Lower leg skin (tissue), 4 donors: ENCODE results near the gene EHD4. TPM values are rescaled to one million over a fixed set of nuclear protein-coding genes. Genes with fewer than 3 reads are reported as not detected.

Experiments
- DNase-seq, 2 donors: peaks; one replicate each; pipeline ENCODE4 v3.0.0-alpha.2; 2019; ENCODE audit warnings: low spot score in 2 of 2
- H3K4me3 ChIP-seq: fragments of 200-600 bp; sonication (generic); 2 replicates; pipeline ENCODE4 v1.5.1; 2017; ENCODE audit warnings: mild to moderate bottlenecking, low read depth; ENCODE audit not compliant: poor library complexity, severe bottlenecking
- POLR2A ChIP-seq, 2 donors: fragments of 450-650 bp; IDR thresholded peaks; one replicate each; pipeline ENCODE4 v1.6.1; 2016 to 2017; ENCODE audit warnings: antibody characterized with exemption in 2 of 2, mild to moderate bottlenecking in 1 of 2, moderate library complexity in 1 of 2
- WGBS, 2 donors: methylation state at CpG; one replicate each; pipeline ENCODE4 v1.1.5; 2018; 5-methylcytosine and 5-hydroxymethylcytosine counted together
- intact Hi-C: fragments of 100-400 bp; cut with DNase I; formaldehyde crosslinking; loops from one replicate; pipeline ENCODE4 v1.15.0; 2023; ENCODE audit warnings: low total_unique reads
- total RNA-seq, 4 donors: library from RNA; depleted of rRNA; stranded (reverse); fragments of >200 nt; gene quantifications; one replicate each; pipeline ENCODE4 v1.1.0, GENCODE V29; 2016
- TF ChIP-seq, protein P1 (sequence below), 3 donors: fragments of 450-650 bp; IDR thresholded peaks; one replicate each; pipeline ENCODE4 v1.5.1; 2016; ENCODE audit warnings: antibody characterized with exemption in 3 of 3, mild to moderate bottlenecking in 3 of 3, moderate library complexity in 2 of 3

EHD4 gene
- total RNA-seq, 4 donors from 2014 or later, result 19.6 to 27.3 (median 23.3) TPM

DNA sequence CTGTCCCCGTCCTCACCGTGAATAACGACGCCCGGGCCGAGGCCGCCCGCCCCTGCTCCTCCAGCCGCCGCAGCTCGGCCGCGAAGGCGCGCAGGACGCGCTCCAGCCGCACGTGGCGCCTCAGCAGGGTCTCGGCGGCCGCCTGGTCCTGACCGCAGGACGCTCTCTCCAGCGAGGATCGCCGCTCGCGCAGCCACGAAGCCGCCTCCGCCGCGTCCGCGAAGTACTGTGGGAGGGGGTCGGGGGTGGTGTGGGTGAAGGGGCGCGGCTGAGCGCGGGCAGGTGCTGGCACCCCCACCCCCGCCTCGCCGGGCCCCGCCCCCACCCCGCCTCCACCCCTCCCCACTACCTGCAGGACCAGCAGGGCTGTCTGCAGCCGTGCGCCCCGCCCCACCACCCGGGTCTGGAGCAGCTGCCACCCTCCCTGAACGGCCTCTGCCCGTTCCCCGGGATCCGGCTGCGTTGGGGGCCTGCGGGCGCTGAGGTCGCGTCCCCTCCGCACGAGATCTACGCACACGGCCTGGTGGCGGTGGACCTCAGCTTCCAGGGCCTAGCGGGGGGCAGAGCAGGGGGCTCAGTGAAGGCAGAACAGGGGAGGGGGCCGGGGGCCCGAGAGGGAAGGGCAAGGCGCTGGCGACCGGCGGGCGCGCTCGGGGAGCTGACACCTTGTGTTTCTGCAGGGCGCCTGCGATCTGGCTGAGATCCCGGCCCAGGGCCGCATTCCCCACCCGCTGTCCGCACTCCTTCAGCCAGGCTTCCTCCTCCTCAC is 90.3 kb downstream of the EHD4 start:
- 12 to 16% methylated on average over 15 to 33 of the region's 81 CpGs for WGBS, 2 donors
- H3K4me3 ChIP-seq, result no peak overlapping the region
- no peak for DNase-seq
- intact Hi-C loops, result no loop called here
- TF ChIP-seq, protein P1, sequence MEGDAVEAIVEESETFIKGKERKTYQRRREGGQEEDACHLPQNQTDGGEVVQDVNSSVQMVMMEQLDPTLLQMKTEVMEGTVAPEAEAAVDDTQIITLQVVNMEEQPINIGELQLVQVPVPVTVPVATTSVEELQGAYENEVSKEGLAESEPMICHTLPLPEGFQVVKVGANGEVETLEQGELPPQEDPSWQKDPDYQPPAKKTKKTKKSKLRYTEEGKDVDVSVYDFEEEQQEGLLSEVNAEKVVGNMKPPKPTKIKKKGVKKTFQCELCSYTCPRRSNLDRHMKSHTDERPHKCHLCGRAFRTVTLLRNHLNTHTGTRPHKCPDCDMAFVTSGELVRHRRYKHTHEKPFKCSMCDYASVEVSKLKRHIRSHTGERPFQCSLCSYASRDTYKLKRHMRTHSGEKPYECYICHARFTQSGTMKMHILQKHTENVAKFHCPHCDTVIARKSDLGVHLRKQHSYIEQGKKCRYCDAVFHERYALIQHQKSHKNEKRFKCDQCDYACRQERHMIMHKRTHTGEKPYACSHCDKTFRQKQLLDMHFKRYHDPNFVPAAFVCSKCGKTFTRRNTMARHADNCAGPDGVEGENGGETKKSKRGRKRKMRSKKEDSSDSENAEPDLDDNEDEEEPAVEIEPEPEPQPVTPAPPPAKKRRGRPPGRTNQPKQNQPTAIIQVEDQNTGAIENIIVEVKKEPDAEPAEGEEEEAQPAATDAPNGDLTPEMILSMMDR (IDR thresholded peaks at IDR 0.05), result no peak
- no peak for TF ChIP-seq POLR2A (IDR thresholded peaks at IDR 0.05)

DNA sequence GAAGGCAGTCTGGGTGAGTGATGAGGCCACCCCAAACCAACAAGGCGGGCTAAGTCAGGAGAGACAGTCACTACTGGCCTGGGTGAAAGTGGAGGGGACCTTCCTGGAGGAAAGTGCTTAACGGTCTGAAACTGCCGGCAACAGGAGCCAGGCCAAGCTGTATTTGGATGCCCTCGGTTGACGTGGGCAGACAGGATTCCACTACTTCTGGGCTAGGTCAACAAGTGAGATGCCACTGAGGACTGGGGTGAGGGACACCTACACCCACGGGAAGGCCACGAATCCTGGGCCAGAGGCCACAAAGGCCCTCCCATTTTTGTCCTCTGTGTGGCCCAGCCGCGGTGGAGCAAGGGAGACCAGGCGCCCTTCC is 90.8 kb downstream of the EHD4 start:
- no peak for DNase-seq
- no peak for TF ChIP-seq POLR2A (IDR thresholded peaks at IDR 0.05)
- TF ChIP-seq, protein P1 (IDR thresholded peaks at IDR 0.05), result no peak
- no peak overlapping the region for H3K4me3 ChIP-seq
- intact Hi-C loops, result no loop called here
- WGBS, 2 donors, result 39 to 44% methylated on average over 9 to 10 of the region's 10 CpGs

DNA sequence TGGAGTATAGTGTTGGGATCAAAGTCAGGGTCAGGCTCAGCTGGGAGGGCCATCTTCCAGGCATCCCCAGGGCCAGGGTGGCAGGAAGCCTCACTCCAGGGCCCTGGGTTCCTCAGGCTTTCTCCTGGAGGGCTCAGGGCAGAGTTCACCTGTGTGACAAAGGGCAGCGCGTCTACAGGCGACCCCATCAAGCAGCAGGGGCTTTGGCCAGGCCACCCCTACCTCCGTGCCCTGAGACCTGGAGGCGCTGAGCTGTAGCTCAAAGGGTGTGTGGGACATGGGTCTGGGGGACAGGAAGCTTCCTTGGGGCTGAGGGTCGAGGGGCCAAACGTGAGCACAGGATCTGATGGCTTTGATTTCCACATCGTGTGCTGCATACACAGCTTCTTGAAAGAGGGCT is 91.3 kb downstream of the EHD4 start:
- intact Hi-C loops, result no loop called here
- TF ChIP-seq POLR2A (IDR thresholded peaks at IDR 0.05), result no peak
- TF ChIP-seq, protein P1 (IDR thresholded peaks at IDR 0.05), result no peak
- 81 to 89% methylated on average over 8 of the region's 8 CpGs for WGBS, 2 donors

DNA sequence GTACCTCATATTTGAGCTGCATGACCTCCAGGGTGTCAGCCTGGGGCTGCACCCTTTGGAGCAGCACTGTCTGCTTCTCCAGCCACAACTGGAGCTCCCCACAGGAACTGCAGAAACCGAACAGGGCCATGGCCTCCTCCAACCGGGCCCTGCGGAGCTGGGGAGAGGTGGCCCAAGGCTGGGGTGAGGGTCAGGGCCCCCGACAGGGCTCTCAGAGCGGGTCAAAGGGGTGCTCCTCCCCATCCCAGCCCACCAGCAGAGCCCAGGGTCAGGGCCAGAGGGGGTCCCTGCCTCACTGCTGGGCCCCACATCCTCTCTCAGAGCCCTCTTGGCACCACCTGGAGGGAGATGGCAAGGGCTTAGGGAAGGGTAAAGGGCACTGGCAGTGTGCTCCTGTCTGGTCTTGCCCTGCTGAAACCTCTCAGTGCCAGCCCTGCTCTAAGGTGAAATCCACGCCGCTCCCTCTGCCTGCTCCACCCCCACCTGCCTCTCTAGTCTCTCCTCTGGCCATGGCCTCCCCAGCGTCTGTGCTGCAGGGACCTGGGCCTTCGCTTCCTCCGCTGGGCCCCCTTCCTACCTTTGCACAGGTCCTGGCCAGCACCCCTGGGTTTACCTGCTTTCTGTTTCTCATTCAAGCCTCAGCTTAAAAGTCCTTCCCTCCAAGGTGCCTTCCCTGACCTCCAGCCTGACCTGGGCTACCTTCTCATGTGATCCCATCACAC is 92.0 kb downstream of the EHD4 start:
- intact Hi-C loops, result no loop called here
- no peak for TF ChIP-seq POLR2A (IDR thresholded peaks at IDR 0.05)
- TF ChIP-seq, protein P1 (IDR thresholded peaks at IDR 0.05), result no peak
- no peak overlapping the region for H3K4me3 ChIP-seq
- DNase-seq, result no peak
- WGBS, 2 donors, result 80 to 90% methylated on average over 7 to 10 of the region's 10 CpGs

More for the DNA sequence above, 91.3 kb downstream of the EHD4 start:
- H3K4me3 ChIP-seq, result no peak overlapping the region
- no peak for DNase-seq

DNA sequence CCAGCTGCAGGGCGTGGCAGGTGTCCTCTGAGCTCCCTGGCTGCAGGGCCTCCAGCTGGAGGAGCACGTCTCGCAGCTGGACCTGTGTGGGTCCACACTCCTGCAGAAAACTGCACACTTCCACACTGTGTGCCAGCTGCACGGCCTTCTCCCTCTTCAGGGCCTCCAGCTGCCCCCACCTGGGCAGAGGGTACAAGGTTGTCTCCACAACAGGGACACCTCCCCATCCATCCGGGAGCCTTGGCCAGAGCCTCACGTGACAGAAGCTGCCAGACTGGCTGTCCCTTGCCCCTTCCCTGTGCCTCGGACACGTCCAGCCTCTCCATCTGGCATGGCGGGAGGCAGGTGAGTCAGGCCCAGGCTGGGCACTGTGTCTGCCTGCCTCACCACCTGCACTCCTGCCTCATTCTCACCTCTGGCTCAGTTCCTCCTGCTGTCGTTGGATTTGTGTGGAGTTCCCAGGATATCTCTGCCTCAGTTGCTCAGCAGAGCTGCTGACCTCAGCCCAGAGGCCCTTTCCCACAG is 93.0 kb downstream of the EHD4 start:
- H3K4me3 ChIP-seq, result no peak overlapping the region
- TF ChIP-seq, protein P1 (IDR thresholded peaks at IDR 0.05), result no peak
- TF ChIP-seq POLR2A (IDR thresholded peaks at IDR 0.05), result no peak
- 86 to 92% methylated on average over 10 of the region's 10 CpGs for WGBS, 2 donors
- DNase-seq, result no peak
- intact Hi-C loops, result no loop called here
